ENCODE measurements around the gene TTLL10.

The TTLL10 gene

GRCh38 chr1:1236945-1237873 lies 63.5 kb downstream of the TTLL10 start:
- DNase-seq: no peak
- H3K36me3 Mint-ChIP-seq (ENCODE audit: insufficient read depth): peaks cover 6% of the 10 kb centered on the region
- no peaks in the 10 kb centered on the region for H3K9me3 Mint-ChIP-seq
- no peak for ATAC-seq (replicated peaks)
- H3K27ac Mint-ChIP-seq: no peak overlapping the region
- H3K4me3 Mint-ChIP-seq: no peak overlapping the region
- no peaks in the 10 kb centered on the region for H3K27me3 Mint-ChIP-seq
- H3K4me1 Mint-ChIP-seq (ENCODE audit: low read depth in 2 of 2): peaks cover 11% of the 10 kb centered on the region in 2 donors

DNA sequence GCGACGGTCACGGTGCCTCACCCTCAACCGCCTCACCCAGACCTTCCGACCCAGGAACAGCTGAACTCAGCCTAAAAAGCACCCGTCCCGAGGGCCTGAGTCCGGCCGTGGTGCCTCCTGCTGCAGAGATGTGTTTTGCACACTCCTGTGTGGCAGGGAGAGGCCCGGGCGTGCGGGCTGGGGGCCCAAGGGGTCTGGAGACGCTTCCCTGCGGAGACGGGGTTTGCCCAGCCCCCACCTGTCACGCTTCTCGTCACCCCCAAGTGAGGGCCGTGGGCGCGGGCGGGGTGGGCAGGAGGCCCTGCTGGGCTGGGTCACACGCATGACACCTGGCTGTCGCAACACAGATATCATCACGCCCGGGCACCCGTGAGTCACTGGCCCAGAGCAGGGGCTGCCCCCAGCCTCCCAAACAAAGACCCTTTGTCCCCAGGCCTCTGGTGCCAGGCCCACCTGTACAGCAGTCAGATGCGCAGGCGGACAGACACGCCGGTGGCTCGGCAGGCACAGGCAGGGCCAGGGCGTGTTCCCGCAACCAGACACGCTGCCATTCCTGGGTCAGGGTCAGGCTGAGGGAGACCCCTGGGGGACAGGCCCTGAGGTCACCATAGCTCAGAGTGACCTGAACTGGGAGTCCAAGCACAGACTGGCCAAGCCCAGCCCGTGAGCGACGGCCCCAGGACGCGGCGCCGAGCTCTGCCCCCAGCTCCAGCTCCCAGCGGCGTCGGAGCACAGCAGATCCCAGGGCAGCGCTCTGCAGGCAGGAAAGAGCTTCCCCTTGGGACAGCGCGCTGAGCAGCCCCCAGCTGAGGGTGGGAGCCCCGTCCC lies 64.4 kb downstream of the TTLL10 start:
- no peak overlapping the region for H3K4me3 Mint-ChIP-seq
- H3K36me3 Mint-ChIP-seq (ENCODE audit: insufficient read depth): peaks cover 3% of the 10 kb centered on the region
- no peaks in the 10 kb centered on the region for H3K9me3 Mint-ChIP-seq
- peaks cover 11% of the 10 kb centered on the region in 2 donors for H3K4me1 Mint-ChIP-seq (ENCODE audit: low read depth in 2 of 2)
- H3K27me3 Mint-ChIP-seq: no peaks in the 10 kb centered on the region
- DNase-seq: no peak
- ATAC-seq (replicated peaks): no peak
- H3K27ac Mint-ChIP-seq: no peak overlapping the region

DNA sequence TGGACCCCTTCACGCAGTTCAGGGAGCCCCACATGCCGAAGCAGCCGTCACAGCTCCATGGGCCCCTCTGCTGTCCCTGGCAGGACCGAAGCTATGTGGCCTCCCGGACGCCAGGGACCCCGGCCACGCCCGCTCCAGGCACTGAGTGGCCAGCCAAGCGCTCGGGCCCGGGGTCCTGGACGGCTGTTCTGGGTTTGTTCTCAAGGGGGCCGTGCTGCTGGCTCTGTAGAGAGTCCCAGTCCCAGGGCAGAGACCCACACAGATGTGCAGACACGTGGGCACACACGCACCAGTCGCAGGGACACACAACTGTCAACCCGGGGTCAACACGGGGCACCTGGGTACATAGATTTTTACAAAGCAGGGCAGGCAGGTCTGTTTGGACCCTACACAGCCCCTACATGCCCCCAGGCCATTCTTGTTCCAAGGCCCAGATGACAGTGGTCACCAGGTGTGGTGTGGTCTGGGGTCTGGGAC lies 65.1 kb downstream of the TTLL10 start:
- no peak overlapping the region for H3K27ac Mint-ChIP-seq
- no peak for ATAC-seq (replicated peaks)
- peaks cover 7% of the 10 kb centered on the region in 2 donors for H3K4me1 Mint-ChIP-seq (ENCODE audit: low read depth in 2 of 2)
- H3K27me3 Mint-ChIP-seq: no peaks in the 10 kb centered on the region
- no peaks in the 10 kb centered on the region for H3K9me3 Mint-ChIP-seq
- DNase-seq: no peak
- H3K4me3 Mint-ChIP-seq: no peak overlapping the region
- peaks cover 3% of the 10 kb centered on the region for H3K36me3 Mint-ChIP-seq (ENCODE audit: insufficient read depth)

- no peaks in the 10 kb centered on the region for H3K9me3 Mint-ChIP-seq
- no peak overlapping the region for H3K27ac Mint-ChIP-seq
- H3K36me3 Mint-ChIP-seq (ENCODE audit: insufficient read depth): peaks cover under 1% of the 10 kb centered on the region
- no peaks in the 10 kb centered on the region for H3K27me3 Mint-ChIP-seq
- ATAC-seq (replicated peaks) (no peak), DNase-seq (no peak)
- no peak overlapping the region for H3K4me3 Mint-ChIP-seq
- H3K4me1 Mint-ChIP-seq (ENCODE audit: low read depth in 2 of 2): peaks cover 4% of the 10 kb centered on the region in 2 donors
Observed at GRCh38 chr1:1239227-1239613, 65.5 kb downstream of the TTLL10 start.

- Mint-ChIP-seq H3K4me3 (no peak overlapping the region), H3K4me1 (ENCODE audit: low read depth in 2 of 2) (no peaks in the 10 kb centered on the region), H3K9me3 (no peaks in the 10 kb centered on the region), H3K27ac (no peak overlapping the region), H3K36me3 (ENCODE audit: insufficient read depth) (no peaks in the 10 kb centered on the region), H3K27me3 (no peaks in the 10 kb centered on the region)
- DNase-seq (no peak), ATAC-seq (replicated peaks) (no peak)
Observed at GRCh38 chr1:1239614-1240347, 66.1 kb downstream of the TTLL10 start.

DNA sequence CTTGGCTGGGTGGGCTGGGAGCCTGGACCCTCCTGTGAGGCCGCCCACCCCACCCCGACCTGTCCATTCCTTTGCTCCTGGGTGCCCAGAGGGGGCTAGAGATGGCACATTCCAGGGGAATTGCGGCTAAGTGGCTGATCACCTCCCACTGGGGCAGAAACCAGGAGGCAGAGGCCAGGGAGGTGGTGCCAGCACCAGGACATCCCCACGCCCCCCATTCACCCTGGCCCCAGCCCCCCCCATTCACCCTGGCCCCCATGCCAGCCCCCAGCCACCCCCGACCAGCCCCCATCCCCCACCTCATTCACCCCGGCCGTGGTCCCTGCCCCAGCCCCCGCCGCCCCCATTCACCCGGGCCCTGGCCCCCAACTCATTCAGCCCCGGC lies 66.7 kb downstream of the TTLL10 start:
- H3K4me3 Mint-ChIP-seq: no peak overlapping the region
- no peaks in the 10 kb centered on the region for H3K36me3 Mint-ChIP-seq (ENCODE audit: insufficient read depth)
- no peaks in the 10 kb centered on the region for H3K9me3 Mint-ChIP-seq
- ATAC-seq (replicated peaks) (no peak), DNase-seq (no peak)
- H3K4me1 Mint-ChIP-seq (ENCODE audit: low read depth in 2 of 2): no peaks in the 10 kb centered on the region
- no peaks in the 10 kb centered on the region for H3K27me3 Mint-ChIP-seq
- H3K27ac Mint-ChIP-seq: no peak overlapping the region

DNA sequence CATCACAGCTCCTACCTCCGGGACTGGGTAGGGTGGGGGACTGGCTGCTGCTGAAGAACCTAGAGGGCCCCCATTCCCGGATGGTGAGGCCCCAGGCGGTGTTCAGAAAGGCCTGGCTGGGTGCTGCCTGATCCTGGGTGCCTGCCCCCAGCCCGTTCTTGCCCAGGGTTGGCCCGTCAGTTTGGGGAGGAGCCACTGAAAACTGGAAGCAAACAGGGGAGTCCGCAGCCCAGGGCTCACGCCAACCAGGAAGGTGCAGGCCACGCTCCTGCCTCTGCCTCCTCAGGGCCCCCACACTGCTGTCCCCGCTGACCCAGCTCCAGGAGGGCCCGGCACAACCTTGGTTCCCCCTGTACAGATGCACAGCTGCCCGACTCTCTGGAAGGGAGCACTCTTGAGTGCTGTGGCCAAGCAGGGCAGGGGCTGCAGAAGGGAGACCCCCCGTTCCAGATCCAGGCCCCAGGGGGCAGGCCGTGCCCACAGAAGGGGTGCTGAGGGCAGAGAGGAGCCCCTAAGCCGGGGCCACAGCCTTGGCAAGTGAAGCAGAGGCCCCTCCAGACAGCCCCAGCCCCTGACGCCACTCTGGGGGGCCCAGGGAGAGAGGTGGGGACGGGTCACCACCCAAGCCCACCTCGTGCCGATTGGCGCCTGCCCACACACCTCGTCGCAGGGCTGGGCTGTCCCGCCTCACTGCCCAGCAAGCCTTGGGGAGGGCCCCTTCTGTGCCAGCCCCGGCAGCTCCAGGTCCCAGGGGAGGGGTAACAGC lies 67.3 kb downstream of the TTLL10 start:
- ATAC-seq (replicated peaks): no peak
- no peaks in the 10 kb centered on the region for H3K9me3 Mint-ChIP-seq

DNA sequence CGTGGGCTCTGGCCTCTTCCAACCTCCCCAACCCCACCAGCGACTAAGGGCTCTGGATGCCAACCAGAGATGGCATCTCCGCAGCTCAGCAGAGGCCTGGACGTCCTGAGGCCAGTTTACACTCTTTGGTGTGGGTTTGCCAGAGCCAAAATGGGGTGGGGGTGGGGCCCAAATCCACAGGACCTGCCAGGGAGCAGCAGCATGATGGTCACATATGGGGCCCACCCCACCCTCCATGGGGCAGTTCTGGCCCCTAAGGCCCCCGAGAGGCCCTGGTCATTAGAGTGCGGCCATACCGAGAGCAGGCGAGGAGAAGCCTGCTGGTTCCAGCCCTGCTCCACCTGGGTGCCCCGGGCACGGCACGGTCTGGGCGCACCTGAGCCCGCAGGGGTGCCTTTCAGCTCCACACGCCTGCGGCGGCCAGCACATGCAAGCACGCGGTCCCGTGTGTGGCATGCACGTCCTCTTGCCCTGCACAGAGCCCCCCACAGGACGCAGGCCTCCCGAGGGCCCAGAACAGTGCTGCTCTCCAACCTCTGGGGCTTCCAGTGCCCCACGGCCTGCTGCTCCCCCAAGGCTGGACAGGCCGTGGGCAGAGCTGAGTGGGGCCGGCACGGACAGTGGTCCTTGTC lies 68.0 kb downstream of the TTLL10 start:
- Mint-ChIP-seq H3K36me3 (ENCODE audit: insufficient read depth) (no peaks in the 10 kb centered on the region), H3K4me3 (no peak overlapping the region), H3K4me1 (ENCODE audit: low read depth in 2 of 2) (no peaks in the 10 kb centered on the region), H3K27me3 (no peaks in the 10 kb centered on the region), H3K27ac (no peak overlapping the region), H3K9me3 (no peaks in the 10 kb centered on the region)
- ATAC-seq (replicated peaks) (no peak), DNase-seq (no peak)

More for the DNA sequence above, 67.3 kb downstream of the TTLL10 start:
- H3K4me3 Mint-ChIP-seq: no peak overlapping the region
- H3K27ac Mint-ChIP-seq: no peak overlapping the region
- no peaks in the 10 kb centered on the region for H3K36me3 Mint-ChIP-seq (ENCODE audit: insufficient read depth)
- H3K27me3 Mint-ChIP-seq: no peaks in the 10 kb centered on the region
- H3K4me1 Mint-ChIP-seq (ENCODE audit: low read depth in 2 of 2): no peaks in the 10 kb centered on the region
- no peak for DNase-seq

DNA sequence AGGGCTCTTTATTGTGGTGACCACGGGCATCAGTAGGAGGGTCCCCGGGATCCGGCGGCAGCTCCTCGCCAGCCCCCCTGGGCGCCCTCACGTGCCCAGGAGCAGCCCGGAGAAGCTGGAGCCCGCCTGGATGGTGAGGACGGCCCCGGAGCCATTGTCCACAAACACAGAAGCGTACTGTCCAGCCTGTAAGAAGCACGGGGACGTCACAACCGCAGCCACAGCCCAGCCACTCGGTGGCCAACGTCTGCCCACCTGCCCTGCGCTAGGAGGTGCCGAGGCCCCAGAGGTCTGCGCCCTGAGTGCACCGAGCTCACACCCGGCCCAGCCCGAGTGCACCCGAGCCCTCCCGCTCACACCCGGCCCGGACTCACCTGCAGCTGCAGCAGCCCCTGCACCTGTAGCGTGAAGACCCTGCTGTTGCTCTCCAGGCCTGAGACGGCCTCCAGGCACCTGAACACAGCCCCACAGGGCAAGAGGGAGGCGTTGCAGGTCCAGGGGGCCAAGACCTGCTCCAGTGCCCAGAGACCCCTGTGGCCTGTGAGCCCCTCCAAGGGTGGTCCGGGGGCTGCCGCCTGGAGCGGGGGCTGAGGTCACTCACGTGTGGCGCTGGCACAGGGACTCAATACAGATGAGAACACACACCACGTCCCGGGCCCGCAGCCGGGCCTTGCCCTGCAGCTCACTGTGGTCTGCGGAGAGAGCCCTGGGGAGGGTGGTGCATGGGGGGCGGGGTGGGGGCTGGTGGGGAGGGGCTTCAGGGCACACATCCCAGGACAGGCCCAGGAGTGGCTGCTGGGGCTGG lies 69.0 kb downstream of the TTLL10 start:
- Mint-ChIP-seq H3K27me3 (no peaks in the 10 kb centered on the region), H3K9me3 (no peaks in the 10 kb centered on the region), H3K4me3 (no peak overlapping the region), H3K36me3 (ENCODE audit: insufficient read depth) (no peaks in the 10 kb centered on the region), H3K4me1 (ENCODE audit: low read depth in 2 of 2) (no peaks in the 10 kb centered on the region), H3K27ac (no peak overlapping the region)
- no peak for DNase-seq
- no peak for ATAC-seq (replicated peaks)

DNA sequence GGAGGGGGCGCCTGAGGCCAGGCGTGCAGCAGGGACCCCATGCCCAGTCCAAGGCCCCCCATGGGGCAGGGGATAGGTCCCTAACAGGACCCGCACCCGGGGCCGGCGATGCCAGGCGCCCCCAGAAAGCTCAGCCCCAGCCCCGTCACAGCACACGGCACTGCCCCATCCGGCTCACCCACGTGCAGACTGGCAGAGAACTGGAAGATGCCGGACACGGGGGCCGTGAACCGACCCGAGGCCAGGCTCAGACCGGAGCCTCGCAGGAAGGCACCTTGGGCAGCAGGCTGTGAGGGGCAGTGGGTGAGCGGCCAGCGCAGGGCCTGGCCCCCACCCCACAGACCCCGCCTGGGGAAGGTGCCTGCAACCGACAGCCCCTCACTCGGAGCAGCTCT lies 69.6 kb downstream of the TTLL10 start:
- no peak overlapping the region for H3K27ac Mint-ChIP-seq
- no peaks in the 10 kb centered on the region for H3K9me3 Mint-ChIP-seq
- ATAC-seq (replicated peaks): no peak
- no peak overlapping the region for H3K4me3 Mint-ChIP-seq
- no peaks in the 10 kb centered on the region for H3K27me3 Mint-ChIP-seq
- H3K36me3 Mint-ChIP-seq (ENCODE audit: insufficient read depth): no peaks in the 10 kb centered on the region
- H3K4me1 Mint-ChIP-seq (ENCODE audit: low read depth in 2 of 2): no peaks in the 10 kb centered on the region
- no peak for DNase-seq

GRCh38 chr1:1243807-1244191 lies 70.1 kb downstream of the TTLL10 start:
- no peak for ATAC-seq (replicated peaks)
- no peak overlapping the region for H3K27ac Mint-ChIP-seq
- DNase-seq: no peak
- no peaks in the 10 kb centered on the region for H3K36me3 Mint-ChIP-seq (ENCODE audit: insufficient read depth)
- no peaks in the 10 kb centered on the region for H3K4me1 Mint-ChIP-seq (ENCODE audit: low read depth in 2 of 2)
- no peaks in the 10 kb centered on the region for H3K27me3 Mint-ChIP-seq
- H3K4me3 Mint-ChIP-seq: no peak overlapping the region
- no peaks in the 10 kb centered on the region for H3K9me3 Mint-ChIP-seq

Data from effector memory CD8-positive, alpha-beta T cell (primary cell).